Liver (tissue), 3 donors: Measurements from ENCODE around the gene RPTOR.

Experiments used
- GABPA ChIP-seq, 2 donors: IDR thresholded peaks in 1 of 2; conservative IDR thresholded peaks in 1 of 2; 2 replicates each; pipeline ENCODE4 v1.6.1; 2016; ENCODE audit warnings: antibody characterized with exemption in 2 of 2, mild to moderate bottlenecking in 1 of 2, moderate library complexity in 1 of 2
- HNF4A ChIP-seq, 2 donors: conservative IDR thresholded peaks; 2 replicates each; pipeline ENCODE4 v1.6.1; 2016; ENCODE audit warnings: antibody characterized with exemption in 2 of 2, mild to moderate bottlenecking in 2 of 2
- HNF4G ChIP-seq: IDR thresholded peaks from 2 replicates; pipeline ENCODE4 v1.6.1; 2016; ENCODE audit warnings: antibody characterized with exemption
- JUND ChIP-seq, 2 donors: IDR thresholded peaks; 2 replicates each; pipeline ENCODE4 v1.6.1; 2016; ENCODE audit warnings: antibody characterized with exemption in 2 of 2
- MAX ChIP-seq: IDR thresholded peaks from 2 replicates; pipeline ENCODE4 v1.6.1; 2016; ENCODE audit warnings: antibody characterized with exemption
- RAD21 ChIP-seq, 2 donors: IDR thresholded peaks; 2 replicates each; pipeline ENCODE4 v1.6.1; 2016; ENCODE audit warnings: antibody characterized with exemption in 2 of 2, mild to moderate bottlenecking in 2 of 2
- RXRA ChIP-seq, 2 donors: IDR thresholded peaks; 2 replicates each; pipeline ENCODE4 v1.6.1; 2017 to 2018; ENCODE audit warnings: antibody characterized with exemption in 2 of 2, mild to moderate bottlenecking in 1 of 2
- TAF1 ChIP-seq: conservative IDR thresholded peaks from 2 replicates; pipeline ENCODE4 v1.6.1; 2016; ENCODE audit warnings: antibody characterized with exemption, mild to moderate bottlenecking
- YY1 ChIP-seq: IDR thresholded peaks from 2 replicates; pipeline ENCODE4 v1.6.1; 2016; ENCODE audit warnings: antibody characterized with exemption, mild to moderate bottlenecking
- ZBTB33 ChIP-seq: IDR thresholded peaks from 2 replicates; pipeline ENCODE4 v1.6.1; 2016; ENCODE audit warnings: antibody characterized with exemption
- TF ChIP-seq, protein P1 (sequence below): fragments of 150-350 bp; IDR thresholded peaks from 2 replicates; pipeline ENCODE4 v1.5.1; 2017; ENCODE audit warnings: improper control_type of control experiment, low read depth, low read length; ENCODE audit not compliant: missing input control
- TF ChIP-seq, protein P2 (sequence below): IDR thresholded peaks from 2 replicates; pipeline ENCODE4 v1.6.1; 2016; ENCODE audit warnings: antibody characterized with exemption, mild to moderate bottlenecking
- donor health status: healthy.
- donor health status: healthy.

- TF ChIP-seq, protein P1, sequence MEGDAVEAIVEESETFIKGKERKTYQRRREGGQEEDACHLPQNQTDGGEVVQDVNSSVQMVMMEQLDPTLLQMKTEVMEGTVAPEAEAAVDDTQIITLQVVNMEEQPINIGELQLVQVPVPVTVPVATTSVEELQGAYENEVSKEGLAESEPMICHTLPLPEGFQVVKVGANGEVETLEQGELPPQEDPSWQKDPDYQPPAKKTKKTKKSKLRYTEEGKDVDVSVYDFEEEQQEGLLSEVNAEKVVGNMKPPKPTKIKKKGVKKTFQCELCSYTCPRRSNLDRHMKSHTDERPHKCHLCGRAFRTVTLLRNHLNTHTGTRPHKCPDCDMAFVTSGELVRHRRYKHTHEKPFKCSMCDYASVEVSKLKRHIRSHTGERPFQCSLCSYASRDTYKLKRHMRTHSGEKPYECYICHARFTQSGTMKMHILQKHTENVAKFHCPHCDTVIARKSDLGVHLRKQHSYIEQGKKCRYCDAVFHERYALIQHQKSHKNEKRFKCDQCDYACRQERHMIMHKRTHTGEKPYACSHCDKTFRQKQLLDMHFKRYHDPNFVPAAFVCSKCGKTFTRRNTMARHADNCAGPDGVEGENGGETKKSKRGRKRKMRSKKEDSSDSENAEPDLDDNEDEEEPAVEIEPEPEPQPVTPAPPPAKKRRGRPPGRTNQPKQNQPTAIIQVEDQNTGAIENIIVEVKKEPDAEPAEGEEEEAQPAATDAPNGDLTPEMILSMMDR: no peak
- no peak for TF ChIP-seq YY1
- TF ChIP-seq GABPA (IDR thresholded peaks at IDR 0.05 in 1 of 2, conservative IDR thresholded peaks at IDR 0.05 in 1 of 2): no peak
- no peak for TF ChIP-seq ZBTB33
- no peak for TF ChIP-seq HNF4G
- TF ChIP-seq, protein P2, sequence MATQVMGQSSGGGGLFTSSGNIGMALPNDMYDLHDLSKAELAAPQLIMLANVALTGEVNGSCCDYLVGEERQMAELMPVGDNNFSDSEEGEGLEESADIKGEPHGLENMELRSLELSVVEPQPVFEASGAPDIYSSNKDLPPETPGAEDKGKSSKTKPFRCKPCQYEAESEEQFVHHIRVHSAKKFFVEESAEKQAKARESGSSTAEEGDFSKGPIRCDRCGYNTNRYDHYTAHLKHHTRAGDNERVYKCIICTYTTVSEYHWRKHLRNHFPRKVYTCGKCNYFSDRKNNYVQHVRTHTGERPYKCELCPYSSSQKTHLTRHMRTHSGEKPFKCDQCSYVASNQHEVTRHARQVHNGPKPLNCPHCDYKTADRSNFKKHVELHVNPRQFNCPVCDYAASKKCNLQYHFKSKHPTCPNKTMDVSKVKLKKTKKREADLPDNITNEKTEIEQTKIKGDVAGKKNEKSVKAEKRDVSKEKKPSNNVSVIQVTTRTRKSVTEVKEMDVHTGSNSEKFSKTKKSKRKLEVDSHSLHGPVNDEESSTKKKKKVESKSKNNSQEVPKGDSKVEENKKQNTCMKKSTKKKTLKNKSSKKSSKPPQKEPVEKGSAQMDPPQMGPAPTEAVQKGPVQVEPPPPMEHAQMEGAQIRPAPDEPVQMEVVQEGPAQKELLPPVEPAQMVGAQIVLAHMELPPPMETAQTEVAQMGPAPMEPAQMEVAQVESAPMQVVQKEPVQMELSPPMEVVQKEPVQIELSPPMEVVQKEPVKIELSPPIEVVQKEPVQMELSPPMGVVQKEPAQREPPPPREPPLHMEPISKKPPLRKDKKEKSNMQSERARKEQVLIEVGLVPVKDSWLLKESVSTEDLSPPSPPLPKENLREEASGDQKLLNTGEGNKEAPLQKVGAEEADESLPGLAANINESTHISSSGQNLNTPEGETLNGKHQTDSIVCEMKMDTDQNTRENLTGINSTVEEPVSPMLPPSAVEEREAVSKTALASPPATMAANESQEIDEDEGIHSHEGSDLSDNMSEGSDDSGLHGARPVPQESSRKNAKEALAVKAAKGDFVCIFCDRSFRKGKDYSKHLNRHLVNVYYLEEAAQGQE: no peak
- no peak for TF ChIP-seq TAF1
- TF ChIP-seq RAD21 (IDR thresholded peaks at IDR 0.05): no peak
- TF ChIP-seq MAX: no peak
- TF ChIP-seq JUND (IDR thresholded peaks at IDR 0.05): no peak
- no peak for TF ChIP-seq RXRA (IDR thresholded peaks at IDR 0.05)
- no peak for TF ChIP-seq HNF4A (conservative IDR thresholded peaks at IDR 0.05)
Observed at GRCh38 chr17:80585890-80586845, 41.5 kb downstream of the RPTOR start.
